Duodenal mucosa (tissue), 2 donors: ENCODE results near the gene CEND1.
"Not testable (repeated sequence)": the region's sequence is repeated elsewhere in the genome, so short reads cannot be mapped to it uniquely, and the experiment has no call there.

ENCODE experiments used
- H3K27ac ChIP-seq: one replicate; pipeline ENCODE4 v1.7.0; 2013; ENCODE audit warnings: low read depth, low read length
- H3K27me3 ChIP-seq, 2 donors: one replicate each; pipeline ENCODE4 v1.7.0; 2013; ENCODE audit warnings: low read length in 2 of 2, control low read depth in 1 of 2; ENCODE audit not compliant: insufficient read depth in 2 of 2, control insufficient read depth in 1 of 2
- H3K36me3 ChIP-seq, 2 donors: one replicate each; pipeline ENCODE4 v1.7.0; 2013; ENCODE audit warnings: low read length in 2 of 2, control low read depth in 1 of 2; ENCODE audit not compliant: insufficient read depth in 2 of 2, control insufficient read depth in 1 of 2
- H3K4me1 ChIP-seq, 2 donors: one replicate each; pipeline ENCODE4 v1.7.0; 2013; ENCODE audit warnings: low read length in 2 of 2, control low read depth in 1 of 2; ENCODE audit not compliant: insufficient read depth in 2 of 2, control insufficient read depth in 1 of 2
- H3K4me3 ChIP-seq, 2 donors: one replicate each; pipeline ENCODE4 v1.7.0; 2013; ENCODE audit warnings: low read length in 2 of 2, low read depth in 1 of 2
- H3K9ac ChIP-seq, 2 donors: one replicate each; pipeline ENCODE4 v1.7.0; 2013; ENCODE audit warnings: low read length in 2 of 2, low read depth in 1 of 2
- H3K9me3 ChIP-seq, 2 donors: one replicate each; pipeline ENCODE4 v1.7.0; 2013; ENCODE audit warnings: low read length in 2 of 2, control low read depth in 1 of 2; ENCODE audit not compliant: control insufficient read depth in 1 of 2

Gene CEND1

DNA sequence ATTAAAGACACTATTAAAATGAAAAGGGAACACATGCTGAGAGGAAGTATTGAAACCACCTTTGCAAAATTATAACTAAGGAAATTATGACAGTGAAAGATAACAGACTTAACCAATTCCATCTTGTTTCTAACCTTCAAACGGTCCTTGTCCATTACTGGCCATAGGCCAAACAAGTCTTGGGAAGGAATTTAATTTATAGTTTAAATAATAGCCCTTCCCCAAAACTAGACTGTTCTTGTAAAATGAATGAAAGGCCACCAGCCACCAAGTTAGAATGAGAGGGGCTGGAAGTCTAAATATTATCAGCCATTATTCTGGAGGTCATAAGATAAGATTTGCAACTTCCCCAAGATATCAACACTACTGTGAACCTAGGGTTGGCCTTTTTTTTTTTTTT lies 44.5 kb downstream of the CEND1 start:
- H3K27ac ChIP-seq, result no peak overlapping the region

DNA sequence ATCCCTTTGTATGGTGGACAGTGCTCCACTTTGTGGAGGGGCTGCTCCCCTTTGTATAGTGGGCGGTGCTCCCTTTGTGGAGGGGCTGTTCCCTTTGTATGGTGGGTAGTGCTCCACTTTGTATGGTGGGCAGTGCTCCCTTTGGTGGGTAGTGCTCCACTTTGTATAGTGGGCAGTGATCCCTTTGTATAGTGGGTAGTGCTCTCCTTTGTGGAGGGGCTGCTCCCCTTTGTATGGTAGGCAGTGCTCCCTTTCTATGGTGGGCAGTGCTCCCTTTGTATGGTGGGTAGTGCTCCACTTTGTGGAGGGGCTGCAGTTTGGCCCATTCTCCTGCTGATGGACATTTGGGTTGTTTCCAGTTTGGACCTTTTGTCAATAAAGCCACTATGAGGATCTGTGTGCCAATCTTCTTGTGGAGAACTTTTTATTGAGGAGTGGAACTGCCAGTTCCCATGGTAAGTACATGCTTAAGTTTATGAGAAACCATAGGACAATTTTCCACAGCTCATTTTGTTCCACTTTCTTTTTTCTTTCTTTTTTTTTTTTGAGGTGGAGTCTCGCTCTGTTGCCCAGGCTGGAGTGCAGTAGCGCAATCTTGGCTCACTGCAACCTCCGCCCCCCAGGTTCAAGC lies 47.2 kb downstream of the CEND1 start:
- Histone ChIP-seq H3K27me3 (no peaks in the 10 kb centered on the region), H3K36me3 (no peaks in the 10 kb centered on the region), H3K9ac (no peak overlapping the region), H3K9me3 (no peaks in the 10 kb centered on the region), H3K27ac (no peak overlapping the region), H3K4me1 (peaks cover 5 to 6% of the 10 kb centered on the region in 2 donors), H3K4me3 (no peak overlapping the region)

More for the DNA sequence above, 44.5 kb downstream of the CEND1 start:
- Histone ChIP-seq H3K27me3 (no peaks in the 10 kb centered on the region), H3K9ac (no peak overlapping the region), H3K36me3 (no peaks in the 10 kb centered on the region), H3K4me3 (no peak overlapping the region), H3K9me3 (no peaks in the 10 kb centered on the region), H3K4me1 (peaks cover 22 to 27% of the 10 kb centered on the region in 2 donors)

DNA sequence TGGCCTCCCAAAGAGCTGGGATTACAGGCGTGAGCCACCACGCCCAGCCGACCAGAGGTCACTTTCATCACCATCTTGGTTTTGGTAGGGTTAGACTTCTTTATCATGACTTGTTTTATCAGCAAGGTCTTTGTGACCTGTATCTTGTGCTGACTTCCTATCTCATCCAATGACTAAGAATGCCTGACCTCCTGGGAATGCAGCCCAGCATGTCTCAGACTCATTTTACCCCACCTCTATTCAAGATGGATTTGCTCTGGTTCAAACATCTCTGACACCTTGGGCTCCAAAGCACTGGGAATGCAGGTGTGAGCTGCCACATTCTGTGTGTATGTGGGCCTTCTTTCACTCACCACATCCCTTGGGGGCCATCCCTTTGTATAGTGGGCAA lies 47.7 kb downstream of the CEND1 start:
- H3K4me1 ChIP-seq, result peaks cover 5 to 6% of the 10 kb centered on the region in 2 donors
- no peak overlapping the region for H3K4me3 ChIP-seq
- no peak overlapping the region for H3K9ac ChIP-seq

DNA sequence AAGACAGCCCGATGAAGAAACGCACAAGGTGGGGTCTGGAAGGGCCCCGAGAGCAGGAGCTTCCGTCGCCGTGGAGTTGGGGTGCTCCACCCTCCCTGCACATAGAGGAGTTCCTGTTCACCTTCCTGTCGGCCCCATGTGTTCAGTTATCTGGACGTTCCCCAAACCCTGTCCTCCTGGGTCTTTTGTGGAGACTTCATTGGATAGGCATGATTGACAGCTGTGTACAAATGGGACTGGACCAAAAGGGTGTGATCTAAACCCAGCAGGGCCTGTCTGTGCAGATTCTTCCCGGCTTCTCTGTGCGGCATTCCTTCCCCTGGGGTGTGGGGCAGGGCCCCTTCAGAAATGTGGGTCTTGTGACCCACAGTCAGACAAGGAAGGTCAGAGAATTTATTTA lies 52.0 kb downstream of the CEND1 start:
- H3K4me1 ChIP-seq, H3K9me3 ChIP-seq, H3K36me3 ChIP-seq, H3K9ac ChIP-seq, H3K4me3 ChIP-seq, H3K27ac ChIP-seq, H3K27me3 ChIP-seq: not testable (repeated sequence)

More for the DNA sequence above, 47.7 kb downstream of the CEND1 start:
- no peaks in the 10 kb centered on the region for H3K9me3 ChIP-seq
- H3K27ac ChIP-seq, result no peak overlapping the region
- no peaks in the 10 kb centered on the region for H3K27me3 ChIP-seq
- H3K36me3 ChIP-seq, result no peaks in the 10 kb centered on the region

DNA sequence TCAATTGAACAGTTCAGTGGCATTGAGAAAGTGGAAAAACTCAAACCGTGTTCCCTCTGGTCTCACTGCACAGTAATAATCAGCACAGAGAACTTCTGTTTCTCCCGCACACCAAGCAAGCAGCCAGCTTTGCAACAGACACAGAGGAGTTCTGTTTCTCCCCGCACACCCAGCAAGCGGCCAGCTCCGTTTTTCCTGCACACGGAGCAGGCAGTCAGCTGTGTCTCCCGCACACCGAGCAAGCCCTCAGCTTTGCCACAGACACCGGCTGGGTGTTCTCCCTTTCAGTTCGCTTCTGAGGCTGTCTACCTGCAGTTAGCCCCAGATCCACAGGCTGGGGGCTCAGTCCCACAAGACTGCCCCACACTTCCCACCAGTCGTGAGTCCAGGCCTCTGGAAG lies 52.5 kb downstream of the CEND1 start:
- Histone ChIP-seq H3K9ac (no peak overlapping the region), H3K4me1 (peaks cover 0 to 3% of the 10 kb centered on the region in 2 donors), H3K9me3 (no peaks in the 10 kb centered on the region), H3K36me3 (no peaks in the 10 kb centered on the region), H3K4me3 (no peak overlapping the region), H3K27ac (no peak overlapping the region), H3K27me3 (no peaks in the 10 kb centered on the region)
